Endodermal cell (in vitro differentiated cells): ENCODE results near the gene DCAF11. TPM values are rescaled to one million over a fixed set of nuclear protein-coding genes. Genes with fewer than 3 reads are reported as not detected.

Experiments used
- DNase-seq: peaks from one replicate; pipeline ENCODE4 v3.0.0-alpha.2; 2017
- H3K27ac ChIP-seq: 2 replicates; pipeline ENCODE4 v1.5.1; 2013; ENCODE audit warnings: mild to moderate bottlenecking, low read depth, low read length, moderate library complexity
- H3K27me3 ChIP-seq: 2 replicates; pipeline ENCODE4 v1.6.1; 2013; ENCODE audit warnings: mild to moderate bottlenecking, low read length, moderate library complexity; ENCODE audit not compliant: insufficient read depth, control insufficient read depth, poor library complexity, severe bottlenecking
- H3K36me3 ChIP-seq: 2 replicates; pipeline ENCODE4 v1.7.0; 2013; ENCODE audit warnings: mild to moderate bottlenecking, low read length, moderate library complexity; ENCODE audit not compliant: control insufficient read depth, insufficient read depth
- H3K4me1 ChIP-seq: one replicate; pipeline ENCODE4 v1.7.0; 2013; ENCODE audit warnings: low read length; ENCODE audit not compliant: control insufficient read depth, insufficient read depth
- H3K4me3 ChIP-seq: 2 replicates; pipeline ENCODE4 v1.5.1; 2013; ENCODE audit warnings: mild to moderate bottlenecking, low read length, moderate library complexity
- H3K9ac ChIP-seq: 2 replicates; pipeline ENCODE4 v1.6.1; 2013; ENCODE audit warnings: mild to moderate bottlenecking, low read length, moderate library complexity; ENCODE audit not compliant: poor library complexity, severe bottlenecking; ENCODE audit errors: extremely low read depth
- H3K9me3 ChIP-seq: 2 replicates; pipeline ENCODE4 v1.6.1; 2013; ENCODE audit warnings: mild to moderate bottlenecking, low read length, moderate library complexity; ENCODE audit not compliant: control insufficient read depth
- H3K27ac Mint-ChIP-seq: 2 replicates; pipeline ENCODE4 v1.8.0; 2020; ENCODE audit warnings: mixed read lengths
- H3K27me3 Mint-ChIP-seq: 2 replicates; pipeline ENCODE4 v1.8.0; 2021; ENCODE audit warnings: mild to moderate bottlenecking, mixed read lengths; ENCODE audit not compliant: insufficient read depth
- H3K36me3 Mint-ChIP-seq: 2 replicates; pipeline ENCODE4 v1.8.0; 2020; ENCODE audit warnings: low read depth, mixed read lengths
- H3K4me1 Mint-ChIP-seq: 2 replicates; pipeline ENCODE4 v1.8.0; 2020; ENCODE audit warnings: mixed read lengths
- H3K4me3 Mint-ChIP-seq: 2 replicates; pipeline ENCODE4 v1.8.0; 2020; ENCODE audit warnings: mild to moderate bottlenecking, moderate library complexity, mixed read lengths
- H3K9me3 Mint-ChIP-seq: 2 replicates; pipeline ENCODE4 v1.8.0; 2020; ENCODE audit warnings: mild to moderate bottlenecking, mixed read lengths
- CTCF ChIP-seq: fragments of 200-600 bp; sonication (generic); conservative IDR thresholded peaks from 2 replicates; pipeline ENCODE4 v1.5.0; 2021; ENCODE audit warnings: antibody characterized with exemption, mild to moderate bottlenecking
- WGBS, 2 experiments: methylation state at CpG; one replicate each; pipeline versions ENCODE4 v1.1.5 to v1.1.7; 2013; ENCODE audit warnings: missing lambda C conversion rate in 2 of 2, mixed read lengths in 1 of 2; ENCODE audit not compliant: insufficient coverage in 1 of 2, insufficient read length in 1 of 2; 5-methylcytosine and 5-hydroxymethylcytosine counted together
- total RNA-seq, 2 donors: library from RNA; stranded (reverse); fragmentation: NEBNext Ultra II Directional in 1 of 2; extraction: Animal tissue kit (Norgen Biotek cat#: 25700) in 1 of 2; gene quantifications; 2 replicates in 1 of 2; 3 replicates in 1 of 2; pipeline ENCODE4 v1.2.1, GENCODE V29; 2021

DCAF11 gene
- total RNA-seq, 2 donors from 2014 or later: 71.1 to 72.2 TPM

GRCh38 chr14:24138396-24139271, 24.1 kb downstream of the DCAF11 start:
- no peaks in the 10 kb centered on the region for H3K9me3 Mint-ChIP-seq
- H3K27me3 ChIP-seq: no peaks in the 10 kb centered on the region

DNA sequence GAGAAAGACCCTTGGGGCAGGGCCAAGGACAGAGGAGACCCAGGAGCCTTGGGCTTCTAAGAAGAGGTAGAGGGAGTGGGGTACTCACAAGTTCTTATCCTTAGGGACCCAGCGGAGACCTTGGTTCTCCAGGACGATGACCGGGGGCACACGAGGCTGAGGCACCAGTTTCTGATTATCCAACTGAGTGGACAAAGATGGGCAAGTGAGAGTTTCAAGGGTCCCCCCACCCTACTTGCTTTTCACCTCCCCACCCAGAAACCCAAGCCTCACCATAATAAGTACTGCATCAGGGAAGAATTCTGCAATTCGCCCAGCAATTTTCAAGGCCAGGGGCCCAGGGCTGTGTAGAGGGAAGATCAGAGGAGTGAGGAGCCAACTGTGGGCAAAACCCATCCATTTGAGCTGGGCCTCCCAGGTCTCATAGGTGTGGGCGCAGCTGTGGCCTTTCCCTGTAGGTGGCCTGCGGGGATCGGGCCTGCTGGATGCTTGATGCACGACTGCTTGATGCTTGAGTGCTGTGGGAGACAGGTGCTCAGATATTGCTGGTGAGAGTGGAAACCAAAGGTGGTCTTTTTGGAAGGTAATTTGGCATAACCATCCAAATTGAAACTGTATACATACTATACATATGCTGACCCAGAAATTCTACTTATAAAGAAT, 24.8 kb downstream of the DCAF11 start:
- Mint-ChIP-seq H3K4me1 (peaks cover 20% of the 10 kb centered on the region), H3K36me3 (peaks cover 33% of the 10 kb centered on the region), H3K4me3 (peak overlapping the region; percentile 99), H3K9me3 (no peaks in the 10 kb centered on the region), H3K27ac (no peak overlapping the region), H3K27me3 (no peaks in the 10 kb centered on the region)
- no peaks in the 10 kb centered on the region for H3K4me1 ChIP-seq
- H3K27me3 ChIP-seq: no peaks in the 10 kb centered on the region
- H3K9ac ChIP-seq: no peak overlapping the region
- 95% methylated on average over 9 of the region's 9 CpGs; no CpG with 5 or more reads in 1 of the 2 experiments for WGBS, 2 experiments
- peak; percentile 46 for TF ChIP-seq CTCF
- H3K9me3 ChIP-seq: no peaks in the 10 kb centered on the region
- DNase-seq: no peak
- H3K27ac ChIP-seq: no peak overlapping the region
- H3K36me3 ChIP-seq: peaks cover 37% of the 10 kb centered on the region
- peak overlapping the region; percentile 98 for H3K4me3 ChIP-seq

More at GRCh38 chr14:24138396-24139271, 24.1 kb downstream of the DCAF11 start:
- Mint-ChIP-seq H3K4me3 (peak overlapping the region; percentile 99), H3K27ac (no peak overlapping the region), H3K27me3 (no peaks in the 10 kb centered on the region), H3K36me3 (peaks cover 28% of the 10 kb centered on the region), H3K4me1 (peaks cover 20% of the 10 kb centered on the region)
- Histone ChIP-seq H3K9ac (no peak overlapping the region), H3K36me3 (peaks cover 29% of the 10 kb centered on the region), H3K4me1 (no peaks in the 10 kb centered on the region), H3K4me3 (no peak overlapping the region), H3K27ac (no peak overlapping the region), H3K9me3 (no peaks in the 10 kb centered on the region)
- no peak for DNase-seq
- WGBS, 2 experiments: 93 to 94% methylated on average over 8 to 13 of the region's 13 CpGs
- TF ChIP-seq CTCF: no peak

- Histone ChIP-seq H3K4me3 (peak within 1 kb of the TSS; percentile 98), H3K36me3 (peaks cover 43% of the 10 kb centered on the region), H3K9ac (peak within 1 kb of the TSS; percentile 86), H3K4me1 (no peaks in the 10 kb centered on the region), H3K27me3 (no peaks in the 10 kb centered on the region), H3K9me3 (no peaks in the 10 kb centered on the region), H3K27ac (peak within 1 kb of the TSS; percentile 83)
- H3K27ac Mint-ChIP-seq: peak within 1 kb of the TSS; percentile 97
- peak; percentile 100 for DNase-seq
- peaks cover 35% of the 10 kb centered on the region for H3K36me3 Mint-ChIP-seq
- 0% methylated on average over 50 to 65 of the region's 65 CpGs for WGBS, 2 experiments
- H3K9me3 Mint-ChIP-seq: no peaks in the 10 kb centered on the region
- H3K27me3 Mint-ChIP-seq: no peaks in the 10 kb centered on the region
- TF ChIP-seq CTCF: peak; percentile 70
- peaks cover 29% of the 10 kb centered on the region for H3K4me1 Mint-ChIP-seq
- peak within 1 kb of the TSS; percentile 99 for H3K4me3 Mint-ChIP-seq
These were observed 26.7 kb downstream of the DCAF11 start, which contains the start of gene EMC9 for GRCh38 chr14:24141097-24141880. TSS of gene EMC9 (minus strand) at chr14:24141591. CDS start at chr14:24141304, 287 bp downstream.
